ENCODE measurements around the gene CACNA1H.

GRCh38 chr16:1165511-1165910 is 12.6 kb downstream of the CACNA1H start:
- no peak for TF ChIP-seq POLR2A (IDR thresholded peaks at IDR 0.05; ENCODE audit: low read depth, low read length)
- TF ChIP-seq CTCF (IDR thresholded peaks at IDR 0.05; ENCODE audit: extremely low read depth in 1 of 2, insufficient read depth in 1 of 2, low read depth in 1 of 2, low read length in 2 of 2): no peak

Data from endothelial cell of umbilical vein (primary cell).